Astrocyte of the spinal cord (primary cell): ENCODE results near the gene CFAP299.

ENCODE experiments used
- DNase-seq: peaks from one replicate; pipeline ENCODE4 v3.0.0; 2011; ENCODE audit warnings: low read depth, low spot score
- H3K4me3 ChIP-seq: 2 replicates; pipeline ENCODE4 v1.5.1; 2011; ENCODE audit warnings: low read depth, mild to moderate bottlenecking, low read length, moderate library complexity
- in situ Hi-C: cut with HindIII; loops from 2 replicates; pipeline ENCODE4 v1.10.0; 2017; ENCODE audit warnings: low sequenced_read_pairs
- TF ChIP-seq, protein P1 (sequence below): IDR thresholded peaks from 2 replicates; pipeline ENCODE4 v1.5.1; 2012; ENCODE audit warnings: low read depth, mild to moderate bottlenecking, low read length, inconsistent platforms

Gene CFAP299

DNA sequence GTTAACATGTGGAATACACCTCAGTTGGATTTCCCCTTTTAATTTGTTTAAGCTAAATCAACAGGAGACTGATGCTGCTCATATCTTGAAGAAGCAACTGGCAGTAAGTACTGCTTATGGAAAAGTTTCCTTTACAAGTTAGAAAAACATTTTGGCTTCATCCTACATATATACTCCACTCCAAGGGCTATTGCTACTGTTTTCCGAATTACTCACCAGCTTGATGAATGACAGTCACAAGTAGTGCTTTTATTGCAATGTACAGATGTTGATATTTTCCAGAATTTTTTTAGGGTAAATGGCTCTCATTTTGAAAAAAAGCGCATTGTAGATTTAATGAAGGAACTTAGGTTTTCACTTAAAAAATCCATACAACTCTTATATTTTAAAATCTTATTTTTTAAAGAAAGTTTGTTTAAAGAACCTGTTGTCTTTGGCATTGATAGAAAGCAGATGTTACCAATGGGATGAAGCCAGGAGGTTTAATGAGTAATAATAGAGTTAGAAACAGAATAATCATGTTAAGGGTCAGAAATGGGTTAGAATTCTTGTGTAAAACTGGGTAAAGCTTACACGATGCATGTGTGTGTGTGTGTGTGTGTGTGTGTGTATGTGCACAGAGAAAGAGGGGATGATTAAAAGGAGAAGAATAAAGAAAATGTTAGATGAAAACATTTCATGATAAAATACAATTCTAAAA is 272.9 kb downstream of the CFAP299 start:
- H3K4me3 ChIP-seq, result no peak overlapping the region
- in situ Hi-C loops, result no loop called here
- DNase-seq, result peak; percentile 56
- TF ChIP-seq, protein P1, sequence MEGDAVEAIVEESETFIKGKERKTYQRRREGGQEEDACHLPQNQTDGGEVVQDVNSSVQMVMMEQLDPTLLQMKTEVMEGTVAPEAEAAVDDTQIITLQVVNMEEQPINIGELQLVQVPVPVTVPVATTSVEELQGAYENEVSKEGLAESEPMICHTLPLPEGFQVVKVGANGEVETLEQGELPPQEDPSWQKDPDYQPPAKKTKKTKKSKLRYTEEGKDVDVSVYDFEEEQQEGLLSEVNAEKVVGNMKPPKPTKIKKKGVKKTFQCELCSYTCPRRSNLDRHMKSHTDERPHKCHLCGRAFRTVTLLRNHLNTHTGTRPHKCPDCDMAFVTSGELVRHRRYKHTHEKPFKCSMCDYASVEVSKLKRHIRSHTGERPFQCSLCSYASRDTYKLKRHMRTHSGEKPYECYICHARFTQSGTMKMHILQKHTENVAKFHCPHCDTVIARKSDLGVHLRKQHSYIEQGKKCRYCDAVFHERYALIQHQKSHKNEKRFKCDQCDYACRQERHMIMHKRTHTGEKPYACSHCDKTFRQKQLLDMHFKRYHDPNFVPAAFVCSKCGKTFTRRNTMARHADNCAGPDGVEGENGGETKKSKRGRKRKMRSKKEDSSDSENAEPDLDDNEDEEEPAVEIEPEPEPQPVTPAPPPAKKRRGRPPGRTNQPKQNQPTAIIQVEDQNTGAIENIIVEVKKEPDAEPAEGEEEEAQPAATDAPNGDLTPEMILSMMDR, result no peak

- in situ Hi-C loops, result no loop called here
- H3K4me3 ChIP-seq, result no peak overlapping the region
- no peak for DNase-seq
- TF ChIP-seq, protein P1, result no peak
These were observed 274.7 kb downstream of the CFAP299 start for GRCh38 chr4:80610199-80610598.

DNA sequence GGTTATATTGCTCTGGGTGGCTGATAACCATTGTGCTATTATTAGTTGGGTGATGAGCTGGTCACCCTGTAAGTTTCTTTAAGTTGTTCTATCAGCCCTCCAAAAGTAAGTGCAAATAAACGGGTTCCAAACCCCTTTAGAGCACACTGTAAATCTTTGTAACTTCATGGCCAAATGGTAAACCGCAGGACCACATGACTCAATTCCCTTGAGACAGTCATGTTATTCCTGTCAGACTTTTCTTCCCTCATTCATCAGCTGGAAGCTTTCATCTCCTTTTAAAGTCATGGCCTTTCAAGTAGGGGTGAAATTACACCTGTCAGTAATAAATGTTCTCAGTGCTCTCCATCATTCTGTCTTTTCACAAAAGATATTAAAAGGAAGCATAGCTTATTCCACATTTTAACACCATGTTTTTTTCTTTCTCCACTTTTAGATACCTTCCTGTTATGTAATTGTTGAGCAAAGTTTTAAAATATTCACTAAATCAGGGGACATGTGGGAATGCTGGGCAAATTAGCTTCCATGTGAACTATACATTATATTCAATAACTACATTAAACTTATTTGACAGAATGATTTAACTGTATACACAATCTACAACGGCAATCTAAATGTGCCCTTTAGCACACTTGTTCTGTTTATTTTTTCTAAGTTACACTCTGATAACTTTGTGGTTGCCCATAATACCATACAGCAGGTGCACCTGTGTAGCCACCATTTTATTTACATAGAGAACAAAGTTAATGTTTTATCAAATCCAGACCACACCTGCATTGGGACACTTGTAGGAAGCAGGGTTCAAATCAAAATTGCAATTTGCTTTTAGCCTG is 275.5 kb downstream of the CFAP299 start:
- peak; percentile 52 for DNase-seq
- in situ Hi-C loops, result no loop called here
- H3K4me3 ChIP-seq, result no peak overlapping the region
- TF ChIP-seq, protein P1, result no peak

DNA sequence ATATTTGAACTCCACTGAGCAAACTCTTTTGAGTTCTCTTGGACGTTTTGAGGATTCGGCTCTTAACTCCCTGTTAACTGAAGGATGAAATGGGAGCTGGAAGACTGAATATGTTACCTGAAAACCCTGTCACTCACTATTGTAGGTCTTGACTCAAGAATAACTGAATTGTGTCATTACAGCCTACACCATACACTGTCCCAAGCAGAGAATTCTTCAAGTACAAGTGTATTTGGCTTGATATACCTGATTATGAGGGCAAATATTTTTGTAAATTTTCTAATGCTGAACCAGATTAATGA is 276.1 kb downstream of the CFAP299 start:
- H3K4me3 ChIP-seq, result no peak overlapping the region
- DNase-seq, result no peak
- TF ChIP-seq, protein P1, result no peak
- in situ Hi-C loops, result no loop called here

DNA sequence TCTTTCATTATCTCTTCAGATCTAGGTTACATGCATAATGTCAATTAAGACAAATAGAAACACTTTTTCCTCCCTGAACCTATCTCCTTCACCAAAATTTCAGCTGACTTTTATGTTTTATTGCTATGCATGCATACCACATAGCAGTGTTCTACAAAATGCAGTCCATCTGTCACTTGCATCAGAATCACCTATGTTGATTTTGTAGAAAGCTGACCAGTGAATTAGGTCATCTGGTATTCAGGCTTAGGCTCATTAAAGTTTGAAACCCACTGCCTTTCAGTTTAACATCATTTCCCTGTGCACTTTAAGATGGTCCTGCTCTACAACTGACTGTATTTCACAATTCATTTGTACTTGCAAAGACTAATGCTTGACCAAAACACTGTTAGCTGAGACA is 277.9 kb downstream of the CFAP299 start:
- no peak overlapping the region for H3K4me3 ChIP-seq
- in situ Hi-C loops, result no loop called here
- no peak for DNase-seq
- TF ChIP-seq, protein P1, result no peak

- TF ChIP-seq, protein P1, result no peak
- DNase-seq, result no peak
- in situ Hi-C loops, result no loop called here
- H3K4me3 ChIP-seq, result no peak overlapping the region
These were observed 278.8 kb downstream of the CFAP299 start for GRCh38 chr4:80614319-80614718.
